Cardiac fibroblast (primary cell): ENCODE data around the gene IL34.
A peak's percentile ranks its signal among the peaks of the same experiment; 100 is the strongest.

ENCODE experiments used
- DNase-seq, 2 donors: peaks; one replicate each; pipeline versions ENCODE4 v3.0.0 to v3.0.0-alpha.2; 2010; ENCODE audit warnings: low read depth in 2 of 2
- H3K4me3 ChIP-seq, 2 donors: replicated peaks in 1 of 2; 1 replicate in 1 of 2; 2 replicates in 1 of 2; pipeline ENCODE4 v1.5.1; 2011; ENCODE audit warnings: low read depth in 2 of 2, low read length in 2 of 2, mild to moderate bottlenecking in 2 of 2, moderate library complexity in 1 of 2
- TF ChIP-seq, protein P1 (sequence below): IDR thresholded peaks from one replicate; pipeline ENCODE4 v1.5.1; 2011; ENCODE audit warnings: low read depth, mild to moderate bottlenecking, low read length, inconsistent platforms

Gene IL34

DNA sequence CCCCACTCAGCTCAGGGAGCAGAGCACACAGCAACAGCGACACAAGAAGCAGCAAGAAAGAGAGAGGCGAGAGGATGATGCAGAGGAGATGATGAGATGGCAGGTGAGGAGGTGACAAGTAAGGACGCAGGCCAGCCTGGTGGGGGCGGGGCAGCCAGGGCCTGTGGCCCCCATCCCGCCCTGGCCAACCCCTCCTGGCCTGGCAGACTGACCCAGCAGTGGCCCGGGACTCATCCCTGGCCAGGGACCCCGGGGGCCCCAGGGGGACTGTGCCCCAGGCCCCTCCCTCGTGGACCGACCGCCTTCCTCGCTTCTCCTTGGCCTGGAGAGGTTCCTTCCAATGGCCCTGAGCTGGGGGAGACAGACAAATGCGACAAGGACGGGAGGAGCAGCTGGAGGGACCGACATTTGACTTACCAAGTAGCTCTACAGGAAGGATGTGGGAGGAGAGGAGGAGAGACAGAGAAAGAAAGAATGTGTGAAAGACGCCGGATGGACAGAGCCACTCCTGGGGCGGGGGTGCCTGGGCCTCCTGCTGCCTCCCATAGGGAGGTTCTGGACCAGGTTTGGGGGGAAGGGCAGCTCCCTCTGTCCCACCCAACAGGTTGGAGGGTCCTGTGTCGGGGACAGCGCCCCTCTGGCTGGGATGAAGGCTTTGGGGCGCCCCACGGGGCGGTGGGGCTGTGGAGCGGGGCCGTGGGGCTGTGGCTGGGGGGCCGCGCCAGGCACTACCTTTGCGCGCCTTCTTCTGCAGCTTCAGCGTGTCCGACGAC, 32.7 kb downstream of the IL34 start:
- no peak overlapping the region for H3K4me3 ChIP-seq
- TF ChIP-seq, protein P1, sequence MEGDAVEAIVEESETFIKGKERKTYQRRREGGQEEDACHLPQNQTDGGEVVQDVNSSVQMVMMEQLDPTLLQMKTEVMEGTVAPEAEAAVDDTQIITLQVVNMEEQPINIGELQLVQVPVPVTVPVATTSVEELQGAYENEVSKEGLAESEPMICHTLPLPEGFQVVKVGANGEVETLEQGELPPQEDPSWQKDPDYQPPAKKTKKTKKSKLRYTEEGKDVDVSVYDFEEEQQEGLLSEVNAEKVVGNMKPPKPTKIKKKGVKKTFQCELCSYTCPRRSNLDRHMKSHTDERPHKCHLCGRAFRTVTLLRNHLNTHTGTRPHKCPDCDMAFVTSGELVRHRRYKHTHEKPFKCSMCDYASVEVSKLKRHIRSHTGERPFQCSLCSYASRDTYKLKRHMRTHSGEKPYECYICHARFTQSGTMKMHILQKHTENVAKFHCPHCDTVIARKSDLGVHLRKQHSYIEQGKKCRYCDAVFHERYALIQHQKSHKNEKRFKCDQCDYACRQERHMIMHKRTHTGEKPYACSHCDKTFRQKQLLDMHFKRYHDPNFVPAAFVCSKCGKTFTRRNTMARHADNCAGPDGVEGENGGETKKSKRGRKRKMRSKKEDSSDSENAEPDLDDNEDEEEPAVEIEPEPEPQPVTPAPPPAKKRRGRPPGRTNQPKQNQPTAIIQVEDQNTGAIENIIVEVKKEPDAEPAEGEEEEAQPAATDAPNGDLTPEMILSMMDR, result no peak
- no peak for DNase-seq

DNA sequence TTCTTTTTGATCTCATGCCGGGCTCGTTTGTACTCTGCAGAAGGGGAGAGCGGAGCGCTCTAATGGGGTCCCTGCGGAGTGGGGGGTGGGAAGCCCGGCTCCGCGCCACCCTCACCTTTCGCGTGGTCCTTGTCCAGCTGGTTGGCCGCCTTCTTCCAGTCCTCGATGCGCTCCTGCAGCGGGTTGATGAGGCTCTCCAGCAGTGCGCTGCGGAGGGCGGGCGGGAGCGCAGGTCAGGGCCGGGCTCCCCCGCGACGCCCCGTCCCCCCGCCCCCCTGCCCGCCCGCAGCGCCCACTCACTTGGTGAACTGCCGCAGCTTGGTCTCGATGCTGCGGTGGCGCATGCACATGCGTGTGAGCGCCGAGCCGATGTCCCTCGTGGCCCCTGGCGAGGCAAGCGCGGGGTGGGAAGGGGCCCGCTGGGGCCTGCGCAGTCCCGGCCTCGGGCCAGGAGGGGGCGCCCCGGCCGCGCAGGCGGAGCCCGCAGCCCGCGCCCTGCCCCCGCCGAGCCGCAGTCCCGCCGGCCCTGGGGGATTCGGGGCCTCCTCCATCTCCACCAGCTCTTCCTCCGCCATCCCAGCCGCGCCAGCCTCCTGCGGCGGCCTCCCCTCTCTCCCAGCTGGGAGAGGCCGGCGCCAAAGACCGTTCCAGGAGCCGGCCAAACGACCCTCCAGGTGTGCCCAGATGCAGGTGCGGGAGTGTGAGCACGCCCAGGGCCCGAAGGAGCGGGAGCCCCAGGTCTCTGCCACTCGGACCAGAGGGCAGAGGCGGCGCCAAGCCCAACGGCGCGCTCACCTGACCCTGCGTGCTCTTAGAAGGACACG, 33.5 kb downstream of the IL34 start:
- H3K4me3 ChIP-seq, result no peak overlapping the region
- no peak for DNase-seq
- TF ChIP-seq, protein P1, result peak; percentile 15

GRCh38 chr16:70680495-70681381, 34.4 kb downstream of the IL34 start:
- H3K4me3 ChIP-seq, result no peak overlapping the region
- TF ChIP-seq, protein P1, result no peak
- DNase-seq, result no peak

- DNase-seq, result no peak
- no peak overlapping the region for H3K4me3 ChIP-seq
- TF ChIP-seq, protein P1, result no peak
Measured at GRCh38 chr16:70681382-70682238, 35.3 kb downstream of the IL34 start.

GRCh38 chr16:70682239-70683145, 36.1 kb downstream of the IL34 start:
- H3K4me3 ChIP-seq, result no peak overlapping the region
- no peak for DNase-seq
- TF ChIP-seq, protein P1, result no peak
